IPS-20b (cell line): ENCODE results near the gene C1QC.

Experiments used
- H3K27ac ChIP-seq: one replicate; pipeline ENCODE4 v1.5.1; 2013; ENCODE audit warnings: low read length
- H3K27me3 ChIP-seq: 2 replicates; pipeline ENCODE4 v1.6.1; 2013; ENCODE audit warnings: mild to moderate bottlenecking, low read length, inconsistent platforms; ENCODE audit not compliant: insufficient read depth
- H3K36me3 ChIP-seq: 2 replicates; pipeline ENCODE4 v1.6.1; 2013; ENCODE audit warnings: low read depth, mild to moderate bottlenecking, inconsistent platforms, low read length, moderate library complexity; ENCODE audit not compliant: insufficient read depth
- H3K4me1 ChIP-seq: 2 replicates; pipeline ENCODE4 v1.6.1; 2013; ENCODE audit warnings: mild to moderate bottlenecking, control low read depth, inconsistent platforms, low read length, moderate library complexity; ENCODE audit not compliant: insufficient read depth
- H3K4me3 ChIP-seq: 2 replicates; pipeline ENCODE4 v1.5.1; 2013; ENCODE audit warnings: mild to moderate bottlenecking, low read length, inconsistent platforms
- H3K9ac ChIP-seq: 2 replicates; pipeline ENCODE4 v1.6.1; 2013; ENCODE audit warnings: low read depth, mild to moderate bottlenecking, inconsistent platforms, low read length, moderate library complexity
- H3K9me3 ChIP-seq: 2 replicates; pipeline ENCODE4 v1.6.1; 2013; ENCODE audit warnings: mild to moderate bottlenecking, low read depth, low read length, inconsistent platforms; ENCODE audit not compliant: insufficient read depth

The C1QC gene

GRCh38 chr1:22689505-22689904 lies 46.1 kb downstream of the C1QC start:
- Histone ChIP-seq H3K4me3 (no peak overlapping the region), H3K27me3 (no peaks in the 10 kb centered on the region), H3K4me1 (no peaks in the 10 kb centered on the region; the same call in 1 of the 2 replicates), H3K9me3 (no peaks in the 10 kb centered on the region), H3K27ac (no peak overlapping the region), H3K36me3 (no peaks in the 10 kb centered on the region), H3K9ac (no peak overlapping the region)

DNA sequence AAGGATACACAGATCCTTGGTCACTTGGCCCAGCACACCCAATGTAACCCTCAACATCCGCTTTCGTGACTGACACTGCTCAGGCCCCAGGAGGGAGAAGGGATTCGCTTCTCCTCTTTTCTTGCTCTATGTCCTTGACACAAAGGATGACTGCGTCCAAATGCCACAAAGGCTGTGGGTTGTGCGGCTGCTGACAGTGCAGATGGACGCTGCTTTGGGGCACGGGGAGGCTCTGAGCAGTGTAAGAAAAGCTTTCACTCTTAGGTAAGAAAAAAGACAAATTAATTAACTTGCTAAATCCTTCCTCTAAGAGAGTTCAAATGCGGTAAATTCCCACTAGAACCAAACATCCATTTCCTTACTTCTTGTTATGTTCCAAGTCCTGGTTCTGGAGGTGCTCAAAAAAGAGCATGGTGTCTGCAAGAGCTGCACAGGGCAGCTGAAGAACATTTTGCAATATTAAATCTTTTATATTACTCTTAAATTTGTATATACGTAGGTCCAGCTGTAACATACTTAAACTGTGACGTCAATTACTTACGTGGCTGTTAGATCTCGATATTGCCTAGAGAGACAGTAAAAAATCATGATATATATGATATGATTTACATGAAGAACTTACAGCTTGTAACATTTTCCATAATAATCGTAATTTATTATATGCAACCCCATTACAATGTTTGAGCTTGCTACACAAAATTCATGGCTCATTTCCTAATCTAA lies 47.8 kb downstream of the C1QC start:
- Histone ChIP-seq H3K27me3 (no peaks in the 10 kb centered on the region), H3K4me3 (no peak overlapping the region), H3K9me3 (no peaks in the 10 kb centered on the region), H3K4me1 (no peaks in the 10 kb centered on the region; the same call in 1 of the 2 replicates), H3K9ac (no peak overlapping the region), H3K36me3 (no peaks in the 10 kb centered on the region), H3K27ac (no peak overlapping the region)

DNA sequence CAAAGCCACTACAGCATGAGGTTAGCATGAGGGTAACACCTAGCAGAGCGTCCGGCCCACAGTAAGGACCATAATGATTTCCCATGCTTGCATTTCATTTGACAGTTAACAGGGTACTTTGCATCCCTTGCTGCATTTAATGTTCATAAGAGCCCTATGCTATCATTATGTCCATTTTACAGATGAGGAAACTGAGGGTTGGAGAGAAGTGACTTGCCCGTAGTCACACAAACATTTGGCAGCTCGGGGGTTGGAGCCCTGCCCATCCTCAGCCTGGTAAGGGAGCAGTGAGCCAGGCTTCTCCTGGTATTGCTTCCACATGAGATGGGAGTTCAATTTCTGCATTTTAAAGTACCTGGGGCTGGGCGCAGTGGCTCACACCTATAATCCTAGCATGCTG lies 50.7 kb downstream of the C1QC start:
- no peaks in the 10 kb centered on the region; the same call in 1 of the 2 replicates for H3K4me1 ChIP-seq
- H3K9me3 ChIP-seq: no peaks in the 10 kb centered on the region
- H3K27ac ChIP-seq: no peak overlapping the region
- H3K27me3 ChIP-seq: no peaks in the 10 kb centered on the region
- no peaks in the 10 kb centered on the region for H3K36me3 ChIP-seq
- no peak overlapping the region for H3K4me3 ChIP-seq
- H3K9ac ChIP-seq: no peak overlapping the region

GRCh38 chr1:22696610-22697009 lies 53.2 kb downstream of the C1QC start:
- Histone ChIP-seq H3K27me3 (no peaks in the 10 kb centered on the region), H3K4me3 (no peak overlapping the region), H3K9ac (no peak overlapping the region), H3K36me3 (no peaks in the 10 kb centered on the region), H3K27ac (no peak overlapping the region), H3K9me3 (no peaks in the 10 kb centered on the region), H3K4me1 (no peaks in the 10 kb centered on the region; the same call in 1 of the 2 replicates)
